HUES64 (cell line): ENCODE results near the gene PEX14.
"Not testable (repeated sequence)": the region's sequence is repeated elsewhere in the genome, so short reads cannot be mapped to it uniquely, and the experiment has no call there.

ENCODE experiments used
- H3K27ac ChIP-seq: 2 replicates; pipeline ENCODE4 v1.7.0; 2013; ENCODE audit warnings: low read depth, low read length, inconsistent platforms
- H3K27me3 ChIP-seq: 2 replicates; pipeline ENCODE4 v1.6.1; 2013; ENCODE audit warnings: mild to moderate bottlenecking, low read length; ENCODE audit not compliant: insufficient read depth
- H3K36me3 ChIP-seq: 2 replicates; pipeline ENCODE4 v1.6.1; 2013; ENCODE audit warnings: mild to moderate bottlenecking, low read length; ENCODE audit not compliant: insufficient read depth
- H3K4me1 ChIP-seq: 2 replicates; pipeline ENCODE4 v1.6.1; 2013; ENCODE audit warnings: mild to moderate bottlenecking, low read length, moderate library complexity; ENCODE audit not compliant: insufficient read depth
- H3K4me3 ChIP-seq: 2 replicates; pipeline ENCODE4 v1.5.1; 2013; ENCODE audit warnings: mild to moderate bottlenecking, low read length, moderate library complexity
- H3K9ac ChIP-seq: 2 replicates; pipeline ENCODE4 v1.6.1; 2013; ENCODE audit warnings: mild to moderate bottlenecking, low read depth, low read length
- H3K9me3 ChIP-seq: 2 replicates; pipeline ENCODE4 v1.6.1; 2013; ENCODE audit warnings: low read depth, low read length; ENCODE audit not compliant: insufficient read depth
- WGBS: fragments of 150-250, 120-280 bp; methylation state at CpG from one replicate; pipeline ENCODE4 v1.1.7; 2013; ENCODE audit warnings: missing lambda C conversion rate; 5-methylcytosine and 5-hydroxymethylcytosine counted together

PEX14 gene

DNA sequence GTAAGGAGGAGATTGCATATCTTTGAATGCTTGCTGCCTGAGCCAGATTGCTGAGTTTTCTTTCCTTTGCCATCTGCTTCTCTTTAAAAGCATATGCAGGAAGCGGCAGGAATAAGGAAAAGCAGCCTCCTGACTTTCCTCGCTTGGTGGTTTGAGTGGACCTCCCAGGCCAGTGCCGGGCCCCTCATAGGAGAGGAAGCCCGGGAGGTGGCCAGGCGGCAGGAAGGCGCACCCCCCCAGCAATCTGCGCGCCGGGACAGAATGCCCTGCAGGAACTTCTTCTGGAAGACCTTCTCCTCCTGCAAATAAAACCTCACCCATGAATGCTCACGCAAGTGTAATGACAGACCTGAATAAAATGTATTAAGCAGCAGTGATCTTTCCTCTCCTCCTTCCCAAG, 23.5 kb upstream of the PEX14 start:
- Histone ChIP-seq H3K4me1 (peaks cover 24% of the 10 kb centered on the region), H3K9ac (no peak overlapping the region), H3K27me3 (no peaks in the 10 kb centered on the region), H3K9me3 (no peaks in the 10 kb centered on the region), H3K36me3 (no peaks in the 10 kb centered on the region), H3K4me3 (no peak overlapping the region), H3K27ac (peak overlapping the region; percentile 55; the same call in 1 of the 2 replicates)
- WGBS: 13% methylated on average over 10 of the region's 10 CpGs

DNA sequence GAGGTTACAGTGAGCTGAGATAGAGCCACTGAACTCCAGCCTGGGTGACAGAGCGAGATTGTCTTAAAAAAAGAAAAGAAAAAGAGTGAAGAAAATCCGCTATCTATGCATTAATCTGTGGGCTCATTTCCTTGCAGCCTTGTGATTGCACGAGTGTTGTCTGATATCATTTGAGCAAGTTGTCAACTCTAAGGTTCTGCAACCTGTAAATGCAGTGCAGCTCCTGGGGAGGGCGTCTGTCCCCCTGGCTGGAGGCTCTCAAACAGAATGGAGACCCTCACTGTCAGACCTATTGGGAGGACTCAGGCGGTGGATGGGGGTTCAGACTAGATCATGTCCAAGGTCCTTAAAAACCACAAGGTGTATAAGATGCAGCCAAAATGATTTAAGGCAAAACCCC, 18.7 kb upstream of the PEX14 start:
- Histone ChIP-seq H3K36me3 (peaks cover 28% of the 10 kb centered on the region), H3K4me1 (peaks cover 10% of the 10 kb centered on the region), H3K27me3 (no peaks in the 10 kb centered on the region), H3K4me3 (no peak overlapping the region), H3K9ac (no peak overlapping the region), H3K27ac (no peak overlapping the region), H3K9me3 (no peaks in the 10 kb centered on the region)
- 89% methylated on average over 5 of the region's 5 CpGs for WGBS

DNA sequence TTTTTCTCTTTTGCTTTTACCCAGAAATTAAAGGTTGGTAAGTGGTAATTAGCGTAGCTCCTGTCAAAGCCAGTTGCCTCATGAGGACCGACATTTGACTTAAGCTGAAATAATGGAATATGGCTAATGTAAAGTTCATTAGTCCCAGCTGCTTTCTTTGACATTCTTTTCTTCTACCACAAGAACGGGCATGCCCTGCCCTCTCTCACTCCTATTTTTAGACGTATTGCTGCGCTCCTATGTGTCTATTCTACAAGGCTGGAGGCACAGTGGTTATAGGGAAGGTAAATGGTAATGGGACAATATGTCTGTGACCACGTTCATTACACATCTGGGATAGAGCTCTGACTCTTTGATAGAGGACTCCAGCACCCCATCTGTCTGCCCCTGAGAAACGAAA, 18.1 kb upstream of the PEX14 start:
- no peaks in the 10 kb centered on the region for H3K27me3 ChIP-seq
- H3K4me3 ChIP-seq: no peak overlapping the region
- H3K9me3 ChIP-seq: no peaks in the 10 kb centered on the region
- H3K36me3 ChIP-seq: peaks cover 35% of the 10 kb centered on the region
- H3K4me1 ChIP-seq: peaks cover 4% of the 10 kb centered on the region
- no peak overlapping the region for H3K27ac ChIP-seq
- no peak overlapping the region for H3K9ac ChIP-seq
- WGBS: 90% methylated on average over 6 of the region's 7 CpGs

DNA sequence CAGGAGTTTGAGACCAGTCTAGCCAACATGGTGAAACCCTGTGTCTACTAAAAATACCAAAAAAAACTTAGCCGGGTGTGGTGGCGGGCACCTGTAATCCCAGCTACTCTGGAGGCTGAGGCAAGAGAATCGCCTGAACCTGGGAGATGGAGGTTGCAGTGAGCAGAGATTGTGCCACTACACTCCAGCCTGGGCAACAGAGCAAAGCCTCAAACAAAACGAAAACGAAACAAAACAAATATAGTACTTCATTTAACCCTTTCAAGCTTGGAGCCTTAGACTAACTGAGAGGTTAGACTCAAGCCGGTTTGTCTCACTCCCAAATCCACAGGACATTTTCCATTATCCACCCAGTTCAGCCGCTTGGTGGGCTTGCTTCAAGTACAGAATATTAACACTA, 17.3 kb upstream of the PEX14 start:
- H3K27ac ChIP-seq, H3K4me1 ChIP-seq, H3K9me3 ChIP-seq, H3K4me3 ChIP-seq, H3K9ac ChIP-seq, H3K27me3 ChIP-seq: not testable (repeated sequence)
- H3K36me3 ChIP-seq: peaks cover 40% of the 10 kb centered on the region
- 94% methylated on average over 7 of the region's 7 CpGs for whole genome bisulfite sequencing

DNA sequence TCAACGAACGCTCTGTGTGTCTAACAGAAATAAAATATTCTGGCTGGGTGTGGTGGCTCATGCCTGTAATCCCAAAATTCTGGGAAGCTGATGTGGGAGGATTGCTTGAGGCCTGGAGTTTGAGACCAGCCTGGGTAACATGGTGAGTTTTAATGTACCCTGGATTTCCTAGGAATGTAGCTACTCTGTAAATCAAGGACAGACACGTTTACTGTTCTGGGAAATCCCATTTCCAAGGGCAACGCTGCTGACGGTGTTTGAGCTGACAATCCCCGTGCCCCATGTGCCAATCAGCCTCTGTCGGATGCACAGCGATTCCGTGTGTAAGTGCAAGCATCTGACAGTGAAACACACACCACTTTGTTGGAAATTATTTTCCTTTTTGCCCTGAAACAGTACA, 16.9 kb upstream of the PEX14 start:
- H3K4me1 ChIP-seq: no peaks in the 10 kb centered on the region; the same call in 1 of the 2 replicates
- no peak overlapping the region for H3K4me3 ChIP-seq
- 94% methylated on average over 9 of the region's 9 CpGs for WGBS
- H3K9me3 ChIP-seq: no peaks in the 10 kb centered on the region
- no peak overlapping the region for H3K9ac ChIP-seq
- no peaks in the 10 kb centered on the region for H3K27me3 ChIP-seq
- H3K27ac ChIP-seq: no peak overlapping the region
- peaks cover 44% of the 10 kb centered on the region for H3K36me3 ChIP-seq

DNA sequence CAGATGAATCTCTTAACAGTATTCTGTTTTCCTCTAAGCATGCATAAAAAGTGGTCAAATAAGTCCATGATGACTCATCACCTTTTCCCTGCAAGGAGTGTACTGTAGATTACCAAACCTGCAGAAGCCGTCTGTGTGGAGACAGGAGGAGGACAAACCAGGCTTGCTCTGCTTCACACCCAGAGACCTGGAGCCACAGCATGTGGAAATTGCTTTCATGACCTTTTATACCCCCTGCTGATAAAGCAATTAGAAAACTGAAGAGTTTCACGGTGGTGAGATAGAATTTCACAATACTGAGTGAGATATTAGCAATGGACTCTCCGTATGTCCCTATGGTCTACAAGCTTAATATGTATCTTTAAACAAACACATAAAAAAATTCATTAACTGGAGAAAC, 15.6 kb upstream of the PEX14 start:
- H3K4me1 ChIP-seq: no peaks in the 10 kb centered on the region; the same call in 1 of the 2 replicates
- H3K4me3 ChIP-seq: no peak overlapping the region
- H3K9me3 ChIP-seq: no peaks in the 10 kb centered on the region
- peaks cover 54% of the 10 kb centered on the region for H3K36me3 ChIP-seq
- H3K27me3 ChIP-seq: no peaks in the 10 kb centered on the region
- no peak overlapping the region for H3K9ac ChIP-seq
- 88% methylated on average over 3 of the region's 3 CpGs for WGBS
- no peak overlapping the region for H3K27ac ChIP-seq

DNA sequence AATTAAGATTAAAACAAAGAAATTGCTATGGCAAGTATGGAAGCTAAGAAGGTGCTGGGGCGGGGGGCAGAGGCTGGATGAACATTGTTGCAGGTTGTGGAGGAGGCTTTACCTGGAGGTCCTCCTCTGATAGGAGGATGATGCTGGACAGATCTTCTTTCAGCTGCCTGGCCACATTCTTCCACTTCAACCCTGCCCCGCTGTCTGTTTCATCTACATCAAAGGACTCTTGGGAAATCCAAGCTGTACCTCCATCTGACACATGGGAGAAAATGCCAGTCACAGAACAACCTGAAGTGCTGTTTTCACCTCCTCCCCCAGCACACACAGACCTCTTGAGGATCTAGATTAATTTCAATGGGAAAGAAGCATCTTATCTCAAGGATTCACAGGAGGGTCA, 7.7 kb upstream of the PEX14 start:
- 96% methylated on average over 2 of the region's 2 CpGs for WGBS
- no peak overlapping the region for H3K27ac ChIP-seq
- peaks cover 76% of the 10 kb centered on the region for H3K36me3 ChIP-seq
- H3K9ac ChIP-seq: no peak overlapping the region
- H3K27me3 ChIP-seq: no peaks in the 10 kb centered on the region
- H3K9me3 ChIP-seq: no peaks in the 10 kb centered on the region
- H3K4me3 ChIP-seq: no peak overlapping the region
- no peaks in the 10 kb centered on the region; the same call in 1 of the 2 replicates for H3K4me1 ChIP-seq

DNA sequence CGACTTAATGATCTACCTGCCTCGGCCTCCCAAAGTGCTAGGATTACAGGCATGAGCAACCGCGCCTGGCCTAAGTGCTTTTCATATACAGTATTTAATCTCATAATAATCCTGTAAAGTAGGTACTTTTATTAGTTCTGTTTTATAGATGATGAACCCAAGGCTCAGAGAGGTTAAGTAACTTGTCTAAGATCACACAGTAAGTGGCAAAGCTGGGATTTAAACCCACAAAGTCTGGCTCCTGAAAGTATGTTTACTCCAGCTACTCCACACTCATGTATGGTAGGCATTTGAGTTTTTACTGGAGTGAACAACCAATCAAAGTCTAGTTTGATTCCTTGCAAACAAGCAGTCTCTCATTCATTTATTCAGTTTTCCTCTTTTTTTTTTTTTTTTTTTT, 4.7 kb upstream of the PEX14 start:
- Histone ChIP-seq H3K9me3 (no peaks in the 10 kb centered on the region), H3K27ac (no peak overlapping the region), H3K36me3 (peaks cover 49% of the 10 kb centered on the region), H3K27me3 (no peaks in the 10 kb centered on the region), H3K9ac (no peak overlapping the region), H3K4me3 (no peak overlapping the region), H3K4me1 (peaks cover 5% of the 10 kb centered on the region)
- WGBS: 100% methylated on average over 3 of the region's 4 CpGs

DNA sequence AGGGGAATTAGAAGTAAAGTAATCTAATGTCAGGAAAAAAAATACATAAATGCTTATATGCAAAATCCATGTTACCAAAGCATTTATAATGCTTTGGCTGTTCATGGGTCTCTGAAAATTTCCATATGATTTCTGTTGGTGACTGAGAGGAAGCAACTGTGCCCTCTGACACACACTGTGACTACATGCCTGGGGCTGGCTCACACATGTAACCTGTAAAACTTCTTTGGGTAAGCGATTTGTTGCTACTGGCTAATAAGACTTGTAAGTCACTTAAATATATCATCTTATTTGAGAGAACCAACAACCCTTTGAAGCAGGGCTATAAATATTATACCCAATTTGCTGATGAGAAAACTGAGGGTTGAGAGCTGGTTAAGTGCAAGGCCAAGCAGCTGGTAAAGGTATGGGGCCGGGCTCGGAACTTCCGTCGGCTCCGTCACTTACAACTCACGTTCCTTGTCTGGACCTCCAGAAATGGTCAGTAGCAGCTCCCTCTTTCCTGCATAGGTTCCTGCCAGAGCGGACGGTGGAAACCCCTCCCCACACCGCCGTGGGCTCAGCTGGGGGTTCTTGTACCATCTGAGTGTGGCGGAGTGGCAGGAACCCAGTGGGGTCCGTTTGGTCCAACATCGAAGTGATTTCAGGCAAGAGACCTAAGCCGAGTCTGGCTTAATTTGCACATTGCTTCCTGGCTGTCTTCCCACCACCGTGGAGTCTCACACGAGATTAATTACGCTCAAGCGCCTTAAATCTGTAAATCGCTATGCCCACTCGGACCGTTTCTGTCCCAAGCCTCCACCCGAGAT, 3.1 kb upstream of the PEX14 start:
- H3K4me3 ChIP-seq: peak overlapping the region; percentile 92
- H3K27me3 ChIP-seq: no peaks in the 10 kb centered on the region
- peak overlapping the region; percentile 63; the same call in 1 of the 2 replicates for H3K27ac ChIP-seq
- H3K4me1 ChIP-seq: peaks cover 12% of the 10 kb centered on the region
- 3% methylated on average over 22 of the region's 23 CpGs for WGBS
- H3K36me3 ChIP-seq: peaks cover 33% of the 10 kb centered on the region
- H3K9ac ChIP-seq: peak overlapping the region; percentile 84
- H3K9me3 ChIP-seq: no peaks in the 10 kb centered on the region

DNA sequence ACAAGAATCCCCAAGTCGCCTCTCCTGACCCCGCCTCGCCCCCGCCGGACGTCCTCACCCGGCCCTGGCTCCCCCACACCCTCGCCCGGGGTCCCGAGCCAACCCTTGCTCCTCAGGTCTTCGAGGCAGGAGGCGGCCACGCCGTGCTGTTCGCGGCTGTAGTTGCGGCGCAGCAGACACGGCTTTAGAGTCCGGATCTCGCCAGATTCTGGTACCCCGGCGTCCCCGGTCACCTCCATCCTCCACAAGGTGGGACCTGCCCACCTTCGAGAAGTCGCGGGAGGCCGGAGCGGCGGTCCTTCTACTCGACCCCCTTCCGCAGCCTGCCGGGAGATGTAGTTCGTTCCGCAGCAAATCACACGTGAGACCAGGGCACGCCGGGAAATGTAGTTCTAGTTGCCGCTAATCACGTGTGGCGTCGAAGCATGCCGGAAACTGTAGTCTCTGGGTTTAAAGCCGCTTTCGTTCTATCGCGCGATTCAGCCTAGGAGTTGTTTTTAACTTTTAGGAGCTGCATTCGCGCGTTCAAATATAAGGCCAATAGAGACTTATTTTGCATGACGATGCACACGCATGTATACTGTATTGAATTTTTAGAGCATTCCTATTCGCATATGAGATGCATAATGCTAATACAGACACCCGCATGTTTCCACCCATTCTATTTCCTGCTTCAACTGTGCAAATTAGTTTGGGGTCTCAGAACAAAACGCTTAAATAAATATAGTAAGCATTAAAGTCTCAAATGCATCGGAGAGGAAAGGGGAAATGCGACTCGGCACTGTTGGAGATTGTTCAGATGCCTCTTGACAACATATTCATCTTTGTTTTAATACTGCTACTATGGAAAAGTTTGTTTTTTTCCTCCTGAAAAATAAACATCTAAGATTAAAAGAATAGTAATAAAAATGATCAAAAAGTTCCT, 2.3 kb upstream of the PEX14 start, which contains the start of gene DFFA:
Gene DFFA (minus strand): TSS at position 310 of the 925 bp plus-strand sequence. CDS start 71 bp downstream, at position 239.
- H3K27ac ChIP-seq: peak within 1 kb of the TSS; percentile 63; the same call in 1 of the 2 replicates
- H3K36me3 ChIP-seq: peaks cover 25% of the 10 kb centered on the region
- 1% methylated on average over 57 of the region's 59 CpGs for WGBS
- H3K9ac ChIP-seq: peak within 1 kb of the TSS; percentile 84
- H3K9me3 ChIP-seq: no peaks in the 10 kb centered on the region
- H3K27me3 ChIP-seq: no peaks in the 10 kb centered on the region
- peak within 1 kb of the TSS; percentile 92 for H3K4me3 ChIP-seq
- H3K4me1 ChIP-seq: peaks cover 12% of the 10 kb centered on the region
